H1 (cell line): Measurements from ENCODE around the gene CEBPE. TPM values are rescaled to one million over a fixed set of nuclear protein-coding genes. Genes with fewer than 3 reads are reported as not detected.
A peak's percentile ranks its signal among the peaks of the same experiment; 100 is the strongest.

Source experiments
- CTCF ChIA-PET: fragments of 300-600 bp; sonication (Branson Sonifier 250); formaldehyde crosslinking; loops from one replicate; lab custom pipeline; 2021; ENCODE audit not compliant: partially characterized antibody; lab: Charles Lee
- POLR2A ChIA-PET: fragments of 300-600 bp; sonication (Branson Sonifier 250); formaldehyde crosslinking; loops from one replicate; lab custom pipeline; 2021; ENCODE audit warnings: inconsistent platforms; ENCODE audit not compliant: partially characterized antibody; lab: Charles Lee
- DNase-seq, 2 experiments: peaks; one replicate each; pipeline versions ENCODE4 v3.0.0 to v3.0.0-alpha.2; 2010 to 2022; ENCODE audit warnings: low spot score in 2 of 2, low read depth in 1 of 2, mixed read lengths in 1 of 2
- FAIRE-seq: peaks from 2 replicates; lab custom pipeline; 2011; peaks lifted over from hg19 to GRCh38; lab: Jason Lieb, UNC
- H2AFZ ChIP-seq: 2 replicates; pipeline ENCODE4 v1.8.1; 2012; ENCODE audit warnings: low read length, inconsistent platforms
- H2AK5ac ChIP-seq: 2 replicates; pipeline ENCODE4 v1.6.1; 2013; ENCODE audit warnings: low read depth, low read length
- H2BK120ac ChIP-seq: replicated peaks from 2 replicates; pipeline ENCODE3; 2013; ENCODE audit warnings: low read depth, low read length, inconsistent platforms
- H2BK12ac ChIP-seq: 2 replicates; pipeline ENCODE4 v1.6.1; 2013; ENCODE audit warnings: low read depth, low read length
- H2BK15ac ChIP-seq: 2 replicates; pipeline ENCODE4 v1.6.1; 2013; ENCODE audit warnings: low read length
- H2BK20ac ChIP-seq: 2 replicates; pipeline ENCODE4 v1.6.1; 2013; ENCODE audit warnings: low read length
- H2BK5ac ChIP-seq: 2 replicates; pipeline ENCODE4 v1.6.1; 2013; ENCODE audit warnings: low read depth, low read length
- H3K14ac ChIP-seq: 2 replicates; pipeline ENCODE4 v1.6.1; 2013; ENCODE audit warnings: inconsistent platforms; ENCODE audit not compliant: insufficient read length
- H3K18ac ChIP-seq: 2 replicates; pipeline ENCODE4 v1.6.1; 2013; ENCODE audit warnings: low read length; ENCODE audit errors: extremely low read depth
- H3K23ac ChIP-seq: 2 replicates; pipeline ENCODE4 v1.6.1; 2013; ENCODE audit warnings: inconsistent platforms; ENCODE audit not compliant: insufficient read length
- H3K23me2 ChIP-seq: 2 replicates; pipeline ENCODE4 v1.6.1; 2013; ENCODE audit warnings: low read depth, low read length
- H3K27ac ChIP-seq: 2 replicates; pipeline ENCODE4 v1.6.1; 2011; ENCODE audit warnings: low read depth, low read length, inconsistent platforms
- H3K27me3 ChIP-seq, 4 experiments: replicated peaks in 1 of 4; 1 replicate in 1 of 4; 2 replicates in 3 of 4; pipeline versions ENCODE4 v1.6.1 to v1.8.1; 2011 to 2013; ENCODE audit warnings: low read length in 3 of 4, mild to moderate bottlenecking in 3 of 4, inconsistent platforms in 2 of 4, mixed read lengths in 2 of 4, moderate library complexity in 1 of 4; ENCODE audit not compliant: control insufficient read depth in 3 of 4, insufficient read depth in 3 of 4; ENCODE audit errors: extremely low read depth in 1 of 4
- H3K36me3 ChIP-seq, 4 experiments: 2 replicates each; pipeline versions ENCODE4 v1.6.1 to v1.8.1; 2011 to 2013; ENCODE audit warnings: mild to moderate bottlenecking in 4 of 4, low read length in 3 of 4, moderate library complexity in 2 of 4, control low read depth in 1 of 4, inconsistent platforms in 1 of 4; ENCODE audit not compliant: insufficient read depth in 4 of 4, control insufficient read depth in 2 of 4
- H3K4ac ChIP-seq: replicated peaks from 2 replicates; pipeline ENCODE3; 2013; ENCODE audit warnings: low read length, low read depth, mixed read lengths, inconsistent platforms; ENCODE audit not compliant: insufficient read length
- H3K4me1 ChIP-seq, 4 experiments: replicated peaks in 1 of 4; 1 replicate in 1 of 4; 2 replicates in 3 of 4; pipeline versions ENCODE4 v1.6.1 to v1.8.1; 2011 to 2013; ENCODE audit warnings: low read length in 3 of 4, inconsistent platforms in 2 of 4, mixed read lengths in 1 of 4; ENCODE audit not compliant: insufficient read depth in 4 of 4, control insufficient read depth in 3 of 4
- H3K4me2 ChIP-seq, 2 experiments: 2 replicates each; pipeline versions ENCODE4 v1.6.1 to v1.8.1; 2011 to 2013; ENCODE audit warnings: low read depth in 2 of 2, low read length in 2 of 2, control low read depth in 1 of 2, inconsistent platforms in 1 of 2, mild to moderate bottlenecking in 1 of 2; ENCODE audit not compliant: insufficient read depth in 1 of 2
- H3K4me3 ChIP-seq, 4 experiments: fragments of 200-600, 300-600 bp in 1 of 4; sonication (generic), shearing (Covaris generic), sonication (Bioruptor Twin) in 1 of 4; 2 replicates each; pipeline versions ENCODE4 v1.5.1 to v1.8.1; 2011 to 2016; ENCODE audit warnings: low read length in 4 of 4, low read depth in 3 of 4, control low read depth in 2 of 4, inconsistent platforms in 2 of 4, mild to moderate bottlenecking in 2 of 4, mixed read lengths in 1 of 4, moderate library complexity in 1 of 4; ENCODE audit not compliant: insufficient read depth in 2 of 4; ENCODE audit errors: extremely low read depth in 1 of 4
- H3K56ac ChIP-seq: replicated peaks from 2 replicates; pipeline ENCODE3; 2013; ENCODE audit warnings: low read depth, mild to moderate bottlenecking, mixed read lengths, low read length, inconsistent platforms; ENCODE audit not compliant: insufficient read length
- H3K79me1 ChIP-seq: 2 replicates; pipeline ENCODE4 v1.6.1; 2013; ENCODE audit warnings: low read depth, low read length, control low read depth
- H3K79me2 ChIP-seq, 2 experiments: 2 replicates each; pipeline versions ENCODE4 v1.6.1 to v1.8.1; 2012 to 2013; ENCODE audit warnings: low read length in 2 of 2, mild to moderate bottlenecking in 2 of 2, inconsistent platforms in 1 of 2; ENCODE audit not compliant: insufficient read depth in 2 of 2, control insufficient read depth in 1 of 2
- H3K9ac ChIP-seq, 4 experiments: replicated peaks in 1 of 4; 1 replicate in 1 of 4; 2 replicates in 3 of 4; pipeline versions ENCODE4 v1.6.1 to v1.8.1; 2011 to 2013; ENCODE audit warnings: low read depth in 3 of 4, low read length in 3 of 4, control low read depth in 2 of 4, mild to moderate bottlenecking in 2 of 4, moderate library complexity in 2 of 4, inconsistent platforms in 1 of 4; ENCODE audit errors: extremely low read depth in 1 of 4
- H3K9me3 ChIP-seq, 2 experiments: 2 replicates each; pipeline versions ENCODE4 v1.6.1 to v1.8.1; 2012 to 2013; ENCODE audit warnings: mild to moderate bottlenecking in 2 of 2, moderate library complexity in 2 of 2, control low read depth in 1 of 2, inconsistent platforms in 1 of 2, low read depth in 1 of 2, low read length in 1 of 2, mixed read lengths in 1 of 2; ENCODE audit not compliant: insufficient read depth in 2 of 2
- H4K20me1 ChIP-seq, 2 experiments: replicated peaks in 1 of 2; 2 replicates each; pipeline versions ENCODE3 to v1.8.1; 2011 to 2013; ENCODE audit warnings: inconsistent platforms in 2 of 2, low read length in 2 of 2, mild to moderate bottlenecking in 1 of 2; ENCODE audit not compliant: insufficient read depth in 2 of 2, control insufficient read depth in 1 of 2
- H4K5ac ChIP-seq: 2 replicates; pipeline ENCODE4 v1.6.1; 2013; ENCODE audit warnings: low read length, low read depth, mixed read lengths, inconsistent platforms; ENCODE audit not compliant: insufficient read length
- H4K8ac ChIP-seq: 2 replicates; pipeline ENCODE4 v1.8.0; 2013; ENCODE audit warnings: mild to moderate bottlenecking, moderate library complexity, low read length, inconsistent platforms; ENCODE audit not compliant: insufficient read depth; ENCODE audit errors: extremely low read depth
- H4K91ac ChIP-seq: replicated peaks from 2 replicates; pipeline ENCODE3; 2013; ENCODE audit warnings: low read length, mixed read lengths, inconsistent platforms; ENCODE audit not compliant: insufficient read length
- JUN ChIP-seq: IDR thresholded peaks from 2 replicates; pipeline ENCODE4 v1.6.1; 2011; ENCODE audit warnings: low read depth, mild to moderate bottlenecking, improper control_type of control experiment, low read length
- RNF2 ChIP-seq: fragments of 200-900, 300-1000 bp; sonication (generic); IDR thresholded peaks from 2 replicates; pipeline ENCODE4 v1.7.1; 2016; ENCODE audit warnings: borderline replicate concordance, low read depth, mild to moderate bottlenecking, antibody characterized with exemption, low read length; ENCODE audit not compliant: poor library complexity, severe bottlenecking; ENCODE audit errors: missing control alignments
- SIRT6 ChIP-seq: IDR thresholded peaks from one replicate; pipeline ENCODE4 v1.7.1; 2012; ENCODE audit warnings: low read length, inconsistent platforms
- WGBS, 2 experiments: shearing (Covaris generic) in 1 of 2; methylation state at CpG; one replicate each; pipeline versions ENCODE4 v1.1.6 to v1.1.7; 2013 to 2015; ENCODE audit warnings: low lambda C conversion rate in 2 of 2, mixed read lengths in 2 of 2, inconsistent platforms in 1 of 2, low coverage in 1 of 2, missing lambda C conversion rate in 1 of 2; ENCODE audit not compliant: insufficient replicate concordance in 2 of 2, insufficient coverage in 1 of 2, insufficient read length in 1 of 2; ENCODE audit errors: extremely low coverage in 1 of 2, missing lambda C conversion rate in 1 of 2; 5-methylcytosine and 5-hydroxymethylcytosine counted together
- polyA plus RNA-seq, 7 experiments: library from polyadenylated mRNA; depleted of rRNA in 3 of 7; stranded (reverse) in 5 of 7; unstranded in 2 of 7; fragments of >200 nt in 5 of 7; fragments of 200-250 nt in 2 of 7; gene quantifications; 1 replicate in 5 of 7; 2 replicates in 1 of 7; 4 replicates in 1 of 7; pipeline versions ENCODE4 v1.2.1 to v1.2.3, GENCODE V29; 2011 to 2013; ENCODE audit warnings: missing spikeins in 2 of 7, mixed read lengths in 2 of 7
- total RNA-seq: library from RNA; stranded (reverse); fragmentation: NEBNext Ultra II Directional; extraction: Animal tissue kit (Norgen Biotek cat#: 25700); gene quantifications from 2 replicates; pipeline ENCODE4 v1.2.1, GENCODE V29; 2021
- TF ChIP-seq, protein P1 (sequence below): IDR thresholded peaks from 2 replicates; pipeline ENCODE4 v1.6.1; 2011; ENCODE audit warnings: low read depth, mild to moderate bottlenecking, low read length; ENCODE audit not compliant: insufficient read depth

The CEBPE gene
- total and polyA plus RNA-seq, 2 of the 8 experiments (the other 6 are each of a cell fraction or from before 2014, with no cell fraction given) = 0.05 TPM; not detected in 1

DNA sequence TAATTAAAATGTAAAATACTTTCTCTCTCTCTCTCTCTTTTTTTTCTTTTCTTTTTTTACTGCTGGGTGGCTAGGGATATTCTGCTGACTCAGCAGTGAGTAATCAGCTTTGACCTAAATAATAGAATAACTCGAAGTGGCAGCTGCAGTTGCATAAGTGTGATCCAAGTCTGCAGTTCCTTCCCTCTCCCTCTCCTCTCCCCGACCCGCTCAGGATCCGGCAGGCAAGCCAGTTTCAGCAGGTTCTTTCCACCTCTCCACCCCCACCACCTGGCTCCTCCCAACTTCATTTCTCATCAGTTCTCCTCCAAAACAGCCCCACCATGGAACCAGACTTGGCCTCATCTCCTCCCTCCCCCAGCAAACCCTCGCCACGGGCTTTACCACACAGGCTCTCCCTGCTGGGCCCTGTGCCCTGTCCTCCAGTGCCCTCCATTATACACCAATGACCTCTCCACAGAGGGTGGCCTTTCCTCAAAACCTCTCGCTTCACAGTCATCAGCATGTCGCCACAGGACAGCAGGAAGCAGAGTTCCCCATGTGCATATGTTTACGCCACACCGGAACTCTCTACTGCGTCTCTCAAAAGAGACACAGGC lies 42.0 kb upstream of the CEBPE start:
- H2BK12ac ChIP-seq = peak overlapping the region; percentile 72; the same call in 1 of the 2 replicates
- no peaks in the 10 kb centered on the region for H3K79me1 ChIP-seq
- no peak overlapping the region for H2AFZ ChIP-seq
- H3K23ac ChIP-seq = no peak overlapping the region
- peak overlapping the region in 1 of 4 experiments; percentile 47; a peak in 2 of 8 replicates for H3K4me3 ChIP-seq
- H2BK120ac ChIP-seq = no peak overlapping the region
- H3K9ac ChIP-seq = no peak overlapping the region; a peak in 1 of 7 replicates
- H2BK15ac ChIP-seq = no peak overlapping the region
- POLR2A ChIA-PET = interaction anchor here (0.6 to 3.1 kb wide), 11 partner anchors 11 to 194 kb away, joined by 3 to 16 read pairs (median 4); partner anchors contain the start of gene SLC7A8
- no peak overlapping the region for H3K4ac ChIP-seq
- DNase-seq (peak in 1 of 2 experiments; percentile 83), FAIRE-seq (peak; percentile 55)
- H3K27me3 ChIP-seq = no peaks in the 10 kb centered on the region
- no peaks in the 10 kb centered on the region for H3K23me2 ChIP-seq
- H3K79me2 ChIP-seq = no peaks in the 10 kb centered on the region
- no peaks in the 10 kb centered on the region for H3K9me3 ChIP-seq
- no peak overlapping the region for H4K5ac ChIP-seq
- no peak overlapping the region for H3K56ac ChIP-seq
- no peak overlapping the region for H3K14ac ChIP-seq
- H3K27ac ChIP-seq = peak overlapping the region; percentile 79; the same call in 1 of the 2 replicates
- peak overlapping the region; percentile 35; the same call in 1 of the 2 replicates for H4K8ac ChIP-seq
- H3K18ac ChIP-seq = no peak overlapping the region; the same call in 1 of the 2 replicates
- H2BK5ac ChIP-seq = peak overlapping the region; percentile 83
- 14% methylated on average over 11 of the region's 11 CpGs; no CpG with 5 or more reads in 1 of the 2 experiments for WGBS, 2 experiments
- H4K20me1 ChIP-seq = no peaks in the 10 kb centered on the region
- H2BK20ac ChIP-seq = no peak overlapping the region
- H4K91ac ChIP-seq = no peak overlapping the region
- H2AK5ac ChIP-seq = no peak overlapping the region; the same call in 1 of the 2 replicates
- CTCF ChIA-PET = interaction anchor here (0.6 to 4.8 kb wide), 8 partner anchors 8 to 399 kb away, joined by 3 to 46 read pairs (median 5); no protein-coding TSS in a partner anchor
- peak overlapping the region; percentile 20 to 57 for H3K4me2 ChIP-seq
- peaks cover 9 to 31% (median 17%) of the 10 kb centered on the region in 4 experiments for H3K4me1 ChIP-seq
- H3K36me3 ChIP-seq = peaks cover 9 to 48% (median 38%) of the 10 kb centered on the region in 4 experiments
- TF ChIP-seq, protein P1, sequence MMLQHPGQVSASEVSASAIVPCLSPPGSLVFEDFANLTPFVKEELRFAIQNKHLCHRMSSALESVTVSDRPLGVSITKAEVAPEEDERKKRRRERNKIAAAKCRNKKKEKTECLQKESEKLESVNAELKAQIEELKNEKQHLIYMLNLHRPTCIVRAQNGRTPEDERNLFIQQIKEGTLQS = no peak
- TF ChIP-seq RNF2 (no peak), JUN (no peak), SIRT6 (no peak)
